Mesenchymal stem cell (in vitro differentiated cells and primary cell): ENCODE data around the gene CABP1.
"Not testable (repeated sequence)": the region's sequence is repeated elsewhere in the genome, so short reads cannot be mapped to it uniquely, and the experiment has no call there.

Source experiments
- DNase-seq: peaks from one replicate; pipeline ENCODE4 v3.0.0-alpha.2; 2013
- H2AFZ ChIP-seq: one replicate; pipeline ENCODE4 v1.6.1; 2013; ENCODE audit warnings: low read depth, mild to moderate bottlenecking, control low read depth, inconsistent platforms, low read length, moderate library complexity
- H2AK5ac ChIP-seq: 2 replicates; pipeline ENCODE4 v1.6.1; 2013; ENCODE audit warnings: low read length, moderate library complexity, mild to moderate bottlenecking, inconsistent platforms; ENCODE audit not compliant: severe bottlenecking
- H2BK120ac ChIP-seq: one replicate; pipeline ENCODE4 v1.6.1; 2013; ENCODE audit warnings: low read depth, mild to moderate bottlenecking, inconsistent platforms, low read length, moderate library complexity
- H2BK12ac ChIP-seq, 2 experiments: one replicate each; pipeline ENCODE4 v1.6.1; 2013; ENCODE audit warnings: inconsistent platforms in 2 of 2, low read length in 2 of 2, mild to moderate bottlenecking in 2 of 2, moderate library complexity in 2 of 2, control low read depth in 1 of 2
- H2BK15ac ChIP-seq: one replicate; pipeline ENCODE4 v1.6.1; 2013; ENCODE audit warnings: mild to moderate bottlenecking, low read depth, inconsistent platforms; ENCODE audit not compliant: poor library complexity, severe bottlenecking
- H2BK5ac ChIP-seq: 2 replicates; pipeline ENCODE4 v1.6.1; 2013; ENCODE audit warnings: low read depth, mild to moderate bottlenecking, low read length, control low read depth, inconsistent platforms; ENCODE audit not compliant: poor library complexity, severe bottlenecking
- H3K14ac ChIP-seq, 2 experiments: one replicate each; pipeline ENCODE4 v1.6.1; 2013; ENCODE audit warnings: inconsistent platforms in 2 of 2, low read length in 2 of 2, control low read depth in 1 of 2, mild to moderate bottlenecking in 1 of 2, moderate library complexity in 1 of 2
- H3K18ac ChIP-seq, 2 experiments: one replicate each; pipeline ENCODE4 v1.6.1; 2013; ENCODE audit warnings: inconsistent platforms in 2 of 2, low read length in 2 of 2, control low read depth in 1 of 2, low read depth in 1 of 2, mild to moderate bottlenecking in 1 of 2
- H3K23ac ChIP-seq, 2 experiments: one replicate each; pipeline ENCODE4 v1.6.1; 2013; ENCODE audit warnings: inconsistent platforms in 2 of 2, low read length in 2 of 2, mild to moderate bottlenecking in 2 of 2, moderate library complexity in 2 of 2, control low read depth in 1 of 2
- H3K27ac ChIP-seq: 2 replicates; pipeline ENCODE4 v1.5.1; 2013; ENCODE audit warnings: mild to moderate bottlenecking, moderate library complexity, low read length, control low read depth, inconsistent platforms; ENCODE audit not compliant: poor library complexity, severe bottlenecking
- H3K27me3 ChIP-seq, 2 experiments: 2 replicates each; pipeline versions ENCODE4 v1.6.1 to v1.7.0; 2013; ENCODE audit warnings: low read length in 2 of 2, mild to moderate bottlenecking in 2 of 2, moderate library complexity in 2 of 2, control low read depth in 1 of 2, inconsistent platforms in 1 of 2; ENCODE audit not compliant: control insufficient read depth in 1 of 2, insufficient read depth in 1 of 2
- H3K36me3 ChIP-seq, 2 experiments: 2 replicates each; pipeline versions ENCODE4 v1.6.1 to v1.7.0; 2013; ENCODE audit warnings: low read length in 2 of 2, control low read depth in 1 of 2, inconsistent platforms in 1 of 2, low read depth in 1 of 2, mild to moderate bottlenecking in 1 of 2; ENCODE audit not compliant: insufficient read depth in 2 of 2, control insufficient read depth in 1 of 2
- H3K4ac ChIP-seq, 2 experiments: one replicate each; pipeline ENCODE4 v1.6.1; 2013; ENCODE audit warnings: inconsistent platforms in 2 of 2, low read length in 2 of 2, mild to moderate bottlenecking in 2 of 2, moderate library complexity in 2 of 2, control low read depth in 1 of 2, low read depth in 1 of 2
- H3K4me1 ChIP-seq: 2 replicates; pipeline ENCODE4 v1.6.1; 2013; ENCODE audit warnings: low read depth, low read length, control low read depth; ENCODE audit not compliant: control insufficient read depth, insufficient read depth
- H3K4me2 ChIP-seq: 2 replicates; pipeline ENCODE4 v1.6.1; 2013; ENCODE audit warnings: low read length, mild to moderate bottlenecking, inconsistent platforms; ENCODE audit not compliant: poor library complexity, severe bottlenecking
- H3K4me3 ChIP-seq, 2 experiments: 2 replicates each; pipeline versions ENCODE4 v1.5.1 to v1.7.0; 2013; ENCODE audit warnings: low read length in 2 of 2, mild to moderate bottlenecking in 2 of 2, control low read depth in 1 of 2, low read depth in 1 of 2; ENCODE audit not compliant: insufficient read depth in 1 of 2
- H3K79me1 ChIP-seq: replicated peaks from 2 replicates; pipeline ENCODE4 v1.6.1; 2013; ENCODE audit warnings: mild to moderate bottlenecking, control low read depth, low read length, inconsistent platforms; ENCODE audit not compliant: poor library complexity, severe bottlenecking
- H3K9ac ChIP-seq: 2 replicates; pipeline ENCODE4 v1.7.0; 2013; ENCODE audit warnings: mild to moderate bottlenecking, low read length, moderate library complexity
- H3K9me3 ChIP-seq: 2 replicates; pipeline ENCODE4 v1.7.0; 2013; ENCODE audit warnings: mild to moderate bottlenecking, low read length; ENCODE audit not compliant: control insufficient read depth
- H4K8ac ChIP-seq: one replicate; pipeline ENCODE4 v1.6.1; 2013; ENCODE audit warnings: inconsistent platforms, mild to moderate bottlenecking, low read length, moderate library complexity
- H4K91ac ChIP-seq: one replicate; pipeline ENCODE4 v1.6.1; 2013; ENCODE audit warnings: mild to moderate bottlenecking, low read length, inconsistent platforms
- WGBS: methylation state at CpG from one replicate; pipeline ENCODE4 v1.1.7; 2013; ENCODE audit warnings: mixed read lengths; 5-methylcytosine and 5-hydroxymethylcytosine counted together

CABP1 gene

DNA sequence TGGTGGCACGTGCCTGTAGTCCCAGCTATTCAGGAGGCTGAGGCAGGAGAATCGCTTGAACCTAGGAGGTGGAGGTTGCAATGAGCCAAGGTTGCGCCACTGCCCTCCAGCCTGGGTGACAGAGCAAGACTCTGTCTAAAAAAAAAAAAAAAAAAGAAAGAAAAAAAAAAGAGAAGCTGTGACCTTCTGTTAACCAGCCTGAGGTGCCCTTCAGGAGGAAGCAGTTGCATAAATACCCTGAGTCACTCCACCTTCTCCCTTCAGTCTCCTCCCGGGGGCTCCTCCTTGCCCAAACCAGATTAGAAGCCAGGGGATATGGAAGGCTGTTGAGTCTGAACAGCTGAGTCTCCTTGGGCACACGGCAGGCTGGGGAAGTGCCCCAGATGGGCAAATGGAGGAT lies 38.0 kb upstream of the CABP1 start:
- not testable (repeated sequence) for H3K4me1 ChIP-seq, H3K36me3 ChIP-seq, H2BK12ac ChIP-seq, H4K91ac ChIP-seq, H3K27ac ChIP-seq, DNase-seq, H3K9ac ChIP-seq, H3K4ac ChIP-seq, H3K23ac ChIP-seq, H3K79me1 ChIP-seq, H3K14ac ChIP-seq, H3K9me3 ChIP-seq, H4K8ac ChIP-seq, H3K18ac ChIP-seq, H2BK15ac ChIP-seq, H3K4me2 ChIP-seq, H2AFZ ChIP-seq, H2BK120ac ChIP-seq, H3K4me3 ChIP-seq, H2BK5ac ChIP-seq, H2AK5ac ChIP-seq
- 88% methylated on average over 4 of the region's 5 CpGs for WGBS
- peaks cover 0 to 40% of the 10 kb centered on the region in 2 experiments for H3K27me3 ChIP-seq

DNA sequence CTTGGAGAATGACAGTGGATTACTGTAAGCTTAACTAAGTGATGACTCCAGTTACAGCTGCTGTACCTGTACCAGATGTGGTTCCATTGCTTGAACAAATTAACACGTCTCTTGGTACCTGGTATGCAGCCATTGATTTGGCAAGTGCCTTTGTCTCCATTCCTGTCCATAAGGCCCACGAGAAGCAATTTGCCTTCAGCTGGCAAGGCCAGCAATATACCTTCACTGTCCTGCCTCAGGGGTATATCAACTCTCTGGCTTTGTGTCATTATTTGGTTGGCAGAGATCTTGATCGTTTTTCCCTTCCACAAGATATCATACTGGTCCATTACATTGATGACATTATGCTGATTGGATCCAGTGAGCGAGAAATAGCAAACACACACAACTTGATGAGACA lies 29.9 kb upstream of the CABP1 start:
- Histone ChIP-seq H3K4me1 (no peaks in the 10 kb centered on the region), H3K79me1 (no peaks in the 10 kb centered on the region), H3K18ac (no peak overlapping the region), H3K4me2 (no peak overlapping the region), H3K36me3 (no peaks in the 10 kb centered on the region), H3K9me3 (peaks cover 4% of the 10 kb centered on the region), H4K8ac (no peak overlapping the region), H2AK5ac (no peak overlapping the region), H3K4ac (no peak overlapping the region), H2BK120ac (no peak overlapping the region), H3K27ac (no peak overlapping the region), H2BK15ac (no peak overlapping the region), H3K9ac (no peak overlapping the region), H3K14ac (no peak overlapping the region), H4K91ac (no peak overlapping the region), H3K23ac (no peak overlapping the region), H2BK5ac (no peak overlapping the region), H3K4me3 (no peak overlapping the region), H2AFZ (no peak overlapping the region), H2BK12ac (no peak overlapping the region), H3K27me3 (peaks cover 31 to 55% of the 10 kb centered on the region in 2 experiments)
- no peak for DNase-seq
- 46% methylated on average over 4 of the region's 4 CpGs for WGBS

DNA sequence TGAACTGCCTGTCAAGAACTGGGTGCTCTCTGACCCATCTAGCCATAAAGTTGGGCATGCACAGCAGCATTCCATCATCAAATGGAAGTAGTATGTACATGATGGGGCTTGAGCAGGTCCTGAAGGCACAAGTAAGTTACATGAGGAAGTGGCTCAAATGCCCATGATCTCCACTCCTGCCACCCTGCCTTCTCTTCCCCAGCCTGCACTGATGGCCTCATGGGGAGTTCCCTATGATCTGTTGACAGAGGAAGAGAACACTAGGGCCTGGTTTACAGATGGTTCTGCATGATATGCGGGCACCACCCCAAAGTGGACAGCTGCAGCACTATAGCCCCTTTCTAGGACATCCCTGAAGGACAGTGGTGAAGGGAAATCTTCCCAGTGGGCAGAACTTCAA lies 28.9 kb upstream of the CABP1 start:
- H2BK12ac ChIP-seq, H2AK5ac ChIP-seq, H3K9ac ChIP-seq, H3K27ac ChIP-seq, H2BK15ac ChIP-seq, H3K4me1 ChIP-seq, H3K18ac ChIP-seq, H3K4ac ChIP-seq, H4K91ac ChIP-seq, H2BK5ac ChIP-seq, H3K14ac ChIP-seq, H3K79me1 ChIP-seq, H3K4me2 ChIP-seq, H3K36me3 ChIP-seq, H3K23ac ChIP-seq, DNase-seq, H2BK120ac ChIP-seq, H3K4me3 ChIP-seq, H4K8ac ChIP-seq, H3K9me3 ChIP-seq, H2AFZ ChIP-seq: not testable (repeated sequence)
- H3K27me3 ChIP-seq = peaks cover 31 to 50% of the 10 kb centered on the region in 2 experiments
- WGBS = 56% methylated on average over 1 of the region's 1 CpG

DNA sequence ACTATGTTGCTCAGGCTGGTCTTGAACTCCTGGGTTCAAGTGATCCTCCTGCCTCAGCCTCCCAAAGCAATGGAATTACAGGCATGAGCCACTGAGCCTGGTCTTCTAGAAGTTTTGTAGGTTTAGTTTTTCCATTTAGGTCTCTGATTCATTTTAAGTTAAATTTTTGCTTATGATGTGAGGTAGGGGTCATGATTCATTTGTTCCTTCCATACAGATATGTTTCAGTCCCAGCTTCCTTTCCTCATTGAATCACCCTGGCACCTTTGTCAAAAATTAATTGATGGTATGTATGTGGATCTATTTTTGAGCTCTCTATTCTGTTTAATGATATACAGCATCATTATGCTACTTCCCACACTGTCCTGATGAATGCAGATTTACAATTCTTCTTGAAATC lies 25.6 kb upstream of the CABP1 start:
- peaks cover 41 to 56% of the 10 kb centered on the region in 2 experiments for H3K27me3 ChIP-seq
- no peaks in the 10 kb centered on the region for H3K79me1 ChIP-seq
- no peak overlapping the region for H2AK5ac ChIP-seq
- no peak overlapping the region for H3K4ac ChIP-seq
- no peak overlapping the region for H2AFZ ChIP-seq
- H4K91ac ChIP-seq = no peak overlapping the region
- no peak overlapping the region for H4K8ac ChIP-seq
- no peak overlapping the region for H2BK12ac ChIP-seq
- no peak for DNase-seq
- no peak overlapping the region for H2BK15ac ChIP-seq
- no peak overlapping the region for H3K9ac ChIP-seq
- H3K23ac ChIP-seq = no peak overlapping the region
- H3K36me3 ChIP-seq = no peaks in the 10 kb centered on the region
- H3K27ac ChIP-seq = no peak overlapping the region
- H3K4me3 ChIP-seq = no peak overlapping the region
- no peaks in the 10 kb centered on the region for H3K4me1 ChIP-seq
- no peak overlapping the region for H3K14ac ChIP-seq
- peaks cover 7% of the 10 kb centered on the region for H3K9me3 ChIP-seq
- H2BK120ac ChIP-seq = no peak overlapping the region
- H3K4me2 ChIP-seq = no peak overlapping the region
- no peak overlapping the region for H2BK5ac ChIP-seq
- H3K18ac ChIP-seq = no peak overlapping the region
